Brain microvascular endothelial cell (primary cell): ENCODE data around the gene TMEM150C.

Experiments used
- DNase-seq: peaks from one replicate; pipeline ENCODE4 v3.0.0-alpha.2; 2020
- H3K27ac ChIP-seq: fragments of 250-450 bp; sonication (Bioruptor Pico); 2 replicates; pipeline ENCODE4 v1.5.1; 2020; ENCODE audit warnings: mild to moderate bottlenecking, moderate library complexity
- H3K27me3 ChIP-seq: fragments of 250-450 bp; sonication (Bioruptor Pico); replicated peaks from 2 replicates; pipeline ENCODE4 v1.5.1; 2020; ENCODE audit warnings: mild to moderate bottlenecking
- H3K36me3 ChIP-seq: fragments of 250-450 bp; sonication (Bioruptor Pico); replicated peaks from 2 replicates; pipeline ENCODE4 v1.5.1; 2020; ENCODE audit warnings: mild to moderate bottlenecking
- H3K4me3 ChIP-seq: 2 replicates; pipeline ENCODE4 v1.5.1; 2011; ENCODE audit warnings: low read depth, mild to moderate bottlenecking, control low read depth, low read length, moderate library complexity
- in situ Hi-C: cut with HindIII; loops from 2 replicates; pipeline ENCODE4 v1.10.0; 2017; ENCODE audit warnings: low sequenced_read_pairs, low pct_ligation_motif_present
- TF ChIP-seq, protein P1 (sequence below): IDR thresholded peaks from 2 replicates; pipeline ENCODE4 v1.5.1; 2011; ENCODE audit warnings: low read depth, mild to moderate bottlenecking, moderate library complexity, low read length, control low read depth, inconsistent platforms; ENCODE audit errors: missing control alignments

Gene TMEM150C

GRCh38 chr4:82589756-82590155 lies 28.0 kb upstream of the TMEM150C start:
- TF ChIP-seq, protein P1, sequence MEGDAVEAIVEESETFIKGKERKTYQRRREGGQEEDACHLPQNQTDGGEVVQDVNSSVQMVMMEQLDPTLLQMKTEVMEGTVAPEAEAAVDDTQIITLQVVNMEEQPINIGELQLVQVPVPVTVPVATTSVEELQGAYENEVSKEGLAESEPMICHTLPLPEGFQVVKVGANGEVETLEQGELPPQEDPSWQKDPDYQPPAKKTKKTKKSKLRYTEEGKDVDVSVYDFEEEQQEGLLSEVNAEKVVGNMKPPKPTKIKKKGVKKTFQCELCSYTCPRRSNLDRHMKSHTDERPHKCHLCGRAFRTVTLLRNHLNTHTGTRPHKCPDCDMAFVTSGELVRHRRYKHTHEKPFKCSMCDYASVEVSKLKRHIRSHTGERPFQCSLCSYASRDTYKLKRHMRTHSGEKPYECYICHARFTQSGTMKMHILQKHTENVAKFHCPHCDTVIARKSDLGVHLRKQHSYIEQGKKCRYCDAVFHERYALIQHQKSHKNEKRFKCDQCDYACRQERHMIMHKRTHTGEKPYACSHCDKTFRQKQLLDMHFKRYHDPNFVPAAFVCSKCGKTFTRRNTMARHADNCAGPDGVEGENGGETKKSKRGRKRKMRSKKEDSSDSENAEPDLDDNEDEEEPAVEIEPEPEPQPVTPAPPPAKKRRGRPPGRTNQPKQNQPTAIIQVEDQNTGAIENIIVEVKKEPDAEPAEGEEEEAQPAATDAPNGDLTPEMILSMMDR = no peak
- no peak overlapping the region for H3K4me3 ChIP-seq
- in situ Hi-C loops = no loop called here
- peaks cover 11% of the 10 kb centered on the region for H3K27me3 ChIP-seq
- H3K27ac ChIP-seq = no peak overlapping the region
- no peaks in the 10 kb centered on the region for H3K36me3 ChIP-seq
- DNase-seq = no peak

DNA sequence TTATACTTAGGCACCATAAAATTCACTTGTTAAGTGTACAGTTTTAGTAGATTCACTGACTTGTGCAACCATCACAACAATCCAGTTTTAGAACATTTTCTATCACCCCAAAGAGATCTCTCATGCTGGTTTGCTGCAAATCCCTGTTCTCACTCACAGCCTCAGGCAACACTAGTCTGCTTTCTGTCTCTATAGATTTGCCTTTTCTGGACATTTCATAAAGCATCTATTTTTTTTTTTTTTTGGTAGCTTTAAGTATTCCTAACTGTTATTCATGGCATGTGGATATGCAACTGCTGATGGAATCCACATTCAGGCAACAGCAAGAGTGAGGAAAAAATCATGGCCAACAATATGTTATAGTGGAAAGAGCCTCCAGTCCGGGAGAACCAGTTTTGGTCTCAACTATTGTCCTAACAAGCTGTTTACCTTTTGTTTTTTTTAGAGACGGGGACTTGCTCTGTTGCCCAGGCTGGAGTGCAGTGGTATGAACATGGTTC lies 27.0 kb upstream of the TMEM150C start:
- Histone ChIP-seq H3K27me3 (peaks cover 11% of the 10 kb centered on the region), H3K27ac (no peak overlapping the region), H3K36me3 (no peaks in the 10 kb centered on the region), H3K4me3 (no peak overlapping the region)
- TF ChIP-seq, protein P1 = no peak
- in situ Hi-C loops = no loop called here
- DNase-seq = no peak

DNA sequence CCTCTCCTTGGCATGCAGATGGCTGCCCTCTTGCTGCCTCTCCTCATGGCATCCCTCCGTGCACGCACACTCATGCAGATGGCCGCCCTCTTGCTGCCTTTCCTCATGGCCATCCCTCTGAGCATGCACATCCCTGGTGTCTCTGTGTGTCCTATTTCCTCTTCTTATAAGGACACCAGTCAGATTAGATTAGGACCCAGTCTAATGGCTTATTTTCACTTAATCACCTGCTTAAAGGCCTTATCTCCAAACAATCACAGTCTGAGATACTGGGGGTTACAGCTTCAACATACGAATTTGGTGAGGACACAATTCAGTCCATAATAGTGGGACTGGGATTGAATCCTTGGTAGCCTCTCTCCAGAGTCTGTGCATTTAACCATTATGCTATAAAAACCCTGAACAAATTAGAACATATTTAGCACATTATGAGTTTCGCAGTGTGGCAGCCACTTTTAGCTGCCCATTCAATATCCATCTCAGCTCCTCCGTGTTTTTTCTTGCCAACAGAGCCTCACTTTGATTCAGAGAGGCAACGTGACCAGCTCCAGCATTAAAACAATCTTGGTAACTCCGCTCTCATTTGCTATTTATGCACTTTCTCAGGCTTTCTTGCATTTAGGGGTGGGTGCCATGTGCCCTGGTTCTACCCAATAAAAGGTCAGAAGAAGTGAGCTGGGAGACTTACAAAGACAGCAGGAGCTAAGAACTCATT lies 26.2 kb upstream of the TMEM150C start:
- no peak overlapping the region for H3K27ac ChIP-seq
- TF ChIP-seq, protein P1 = no peak
- no peaks in the 10 kb centered on the region for H3K36me3 ChIP-seq
- in situ Hi-C loops = no loop called here
- no peak for DNase-seq
- no peak overlapping the region for H3K4me3 ChIP-seq
- peaks cover 11% of the 10 kb centered on the region for H3K27me3 ChIP-seq

GRCh38 chr4:82585690-82586435 lies 24.1 kb upstream of the TMEM150C start:
- H3K27ac ChIP-seq = no peak overlapping the region
- no peak overlapping the region for H3K4me3 ChIP-seq
- peaks cover 4% of the 10 kb centered on the region for H3K27me3 ChIP-seq
- in situ Hi-C loops = no loop called here
- H3K36me3 ChIP-seq = no peaks in the 10 kb centered on the region
- DNase-seq = no peak
- TF ChIP-seq, protein P1 = no peak

GRCh38 chr4:82584931-82585330 lies 23.1 kb upstream of the TMEM150C start:
- Histone ChIP-seq H3K4me3 (no peak overlapping the region), H3K27ac (no peak overlapping the region), H3K36me3 (no peaks in the 10 kb centered on the region), H3K27me3 (no peaks in the 10 kb centered on the region)
- in situ Hi-C loops = no loop called here
- TF ChIP-seq, protein P1 = no peak
- DNase-seq = no peak
